ENCODE results near the gene SIX2.
A peak's percentile ranks its signal among the peaks of the same experiment; 100 is the strongest.

SIX2 gene

GRCh38 chr2:44967727-44968432 is 41.4 kb downstream of the SIX2 start:
- no peak for DNase-seq (ENCODE audit: low read depth in 2 of 2)

- no peak for DNase-seq (ENCODE audit: low read depth in 2 of 2)
These were observed 42.2 kb downstream of the SIX2 start for GRCh38 chr2:44967056-44967455.

GRCh38 chr2:44965684-44966083 is 43.6 kb downstream of the SIX2 start:
- no peak for DNase-seq (ENCODE audit: low read depth in 2 of 2)

- no peak for DNase-seq (ENCODE audit: low read depth in 2 of 2)
These were observed 44.5 kb downstream of the SIX2 start for GRCh38 chr2:44964752-44965236.

GRCh38 chr2:44962176-44962695 is 47.0 kb downstream of the SIX2 start:
- no peak for DNase-seq (ENCODE audit: low read depth in 2 of 2)

GRCh38 chr2:44960871-44961270 is 48.4 kb downstream of the SIX2 start:
- no peak for DNase-seq (ENCODE audit: low read depth in 2 of 2)

- DNase-seq (ENCODE audit: low read depth in 2 of 2): no peak
These were observed 49.4 kb downstream of the SIX2 start for GRCh38 chr2:44959855-44960254.

GRCh38 chr2:44957656-44958327 is 51.5 kb downstream of the SIX2 start:
- DNase-seq (ENCODE audit: low read depth in 2 of 2): no peak

- no peak for DNase-seq (ENCODE audit: low read depth in 2 of 2)
These were observed 52.4 kb downstream of the SIX2 start for GRCh38 chr2:44956843-44957242.

- DNase-seq (ENCODE audit: low read depth in 2 of 2): peak; percentile 40 to 43
These were observed 53.5 kb downstream of the SIX2 start for GRCh38 chr2:44955593-44956392.
